IMR-90 (cell line): ENCODE data around the gene ZSCAN25. TPM values are rescaled to one million over a fixed set of nuclear protein-coding genes. Genes with fewer than 3 reads are reported as not detected.

Source experiments
- ATAC-seq: fragments of 200-7000 bp; cut with Tn5 transposase; 2 replicates; pipeline ENCODE4 v1.9.1; 2020; ENCODE audit warnings: low read depth, mild to moderate bottlenecking, moderate library complexity
- BruUV-seq: library from RNA; stranded (reverse); fragments of 400-500 nt; replicated peaks from 2 replicates; lab custom pipeline; 2021; lab: Mats Ljungman, UMichigan
- CTCF ChIA-PET: fragments of 300-600 bp; formaldehyde crosslinking; extraction: SDS; loops from one replicate; lab custom pipeline; 2021; ENCODE audit warnings: antibody characterized with exemption; lab: Yijun Ruan, JAX
- POLR2A ChIA-PET: fragments of 300-600 bp; sonication (Branson Sonifier 250); formaldehyde crosslinking; loops from one replicate; lab custom pipeline; 2022; ENCODE audit warnings: antibody characterized with exemption; ENCODE audit not compliant: unreplicated experiment; lab: Charles Lee
- DNase-seq: peaks from one replicate; pipeline ENCODE4 v3.0.0; 2013
- H2AFZ ChIP-seq: replicated peaks from 2 replicates; pipeline ENCODE3; 2013; ENCODE audit warnings: low read length, mild to moderate bottlenecking; ENCODE audit not compliant: poor library complexity
- H2AK5ac ChIP-seq: 2 replicates; pipeline ENCODE4 v1.6.1; 2013; ENCODE audit warnings: low read depth, low read length, inconsistent platforms
- H2AK9ac ChIP-seq: replicated peaks from 2 replicates; pipeline ENCODE3; 2013; ENCODE audit warnings: mild to moderate bottlenecking, low read depth, low read length, moderate library complexity; ENCODE audit not compliant: poor library complexity
- H2BK120ac ChIP-seq: 2 replicates; pipeline ENCODE4 v1.6.1; 2013; ENCODE audit warnings: low read depth, low read length, inconsistent platforms
- H2BK15ac ChIP-seq: 3 replicates; pipeline ENCODE4 v1.6.1; 2013; ENCODE audit warnings: low read depth, low read length, inconsistent platforms
- H2BK20ac ChIP-seq: 2 replicates; pipeline ENCODE4 v1.6.1; 2013; ENCODE audit warnings: low read depth, mild to moderate bottlenecking, inconsistent platforms, low read length, moderate library complexity
- H2BK5ac ChIP-seq: 2 replicates; pipeline ENCODE4 v1.6.1; 2013; ENCODE audit warnings: mild to moderate bottlenecking, low read depth, low read length, inconsistent platforms; ENCODE audit not compliant: poor library complexity, severe bottlenecking
- H3K14ac ChIP-seq: replicated peaks from 2 replicates; pipeline ENCODE4 v1.6.1; 2013; ENCODE audit warnings: low read depth, low read length, inconsistent platforms
- H3K18ac ChIP-seq: 2 replicates; pipeline ENCODE4 v1.6.1; 2013; ENCODE audit warnings: low read depth, low read length, control low read depth
- H3K23ac ChIP-seq: 2 replicates; pipeline ENCODE4 v1.6.1; 2013; ENCODE audit warnings: low read depth, low read length, inconsistent platforms
- H3K27ac ChIP-seq: 2 replicates; pipeline ENCODE4 v1.5.1; 2013; ENCODE audit warnings: mild to moderate bottlenecking, control low read depth, low read length; ENCODE audit not compliant: insufficient read depth
- H3K27me3 ChIP-seq: 2 replicates; pipeline ENCODE4 v1.6.1; 2013; ENCODE audit warnings: low read length; ENCODE audit not compliant: control insufficient read depth, insufficient read depth
- H3K36me3 ChIP-seq: 2 replicates; pipeline ENCODE4 v1.6.1; 2013; ENCODE audit warnings: low read length, mixed read lengths; ENCODE audit not compliant: control insufficient read depth, insufficient read depth
- H3K4ac ChIP-seq: 2 replicates; pipeline ENCODE4 v1.6.1; 2013; ENCODE audit warnings: low read depth, low read length, inconsistent platforms
- H3K4me1 ChIP-seq: 2 replicates; pipeline ENCODE4 v1.6.1; 2013; ENCODE audit warnings: low read length, mixed read lengths; ENCODE audit not compliant: control insufficient read depth, insufficient read depth
- H3K4me2 ChIP-seq: 2 replicates; pipeline ENCODE4 v1.6.1; 2013; ENCODE audit warnings: low read depth, mild to moderate bottlenecking, control low read depth, low read length, moderate library complexity
- H3K4me3 ChIP-seq: 2 replicates; pipeline ENCODE4 v1.5.1; 2013; ENCODE audit warnings: low read depth, mild to moderate bottlenecking, control low read depth, low read length, moderate library complexity; ENCODE audit not compliant: insufficient read depth
- H3K56ac ChIP-seq: 2 replicates; pipeline ENCODE4 v1.6.1; 2013; ENCODE audit warnings: low read length, inconsistent platforms; ENCODE audit not compliant: insufficient read depth; ENCODE audit errors: extremely low read depth
- H3K79me1 ChIP-seq, 2 experiments: 2 replicates each; pipeline ENCODE4 v1.6.1; 2013; ENCODE audit warnings: low read length in 2 of 2, inconsistent platforms in 1 of 2, low read depth in 1 of 2
- H3K9ac ChIP-seq: 2 replicates; pipeline ENCODE4 v1.6.1; 2013; ENCODE audit warnings: low read depth, low read length, control low read depth
- H3K9me1 ChIP-seq: 2 replicates; pipeline ENCODE4 v1.6.1; 2013; ENCODE audit warnings: low read length, inconsistent platforms; ENCODE audit not compliant: insufficient read depth
- H3K9me3 ChIP-seq: 2 replicates; pipeline ENCODE4 v1.6.1; 2013; ENCODE audit warnings: low read length; ENCODE audit not compliant: control insufficient read depth, insufficient read depth
- H4K20me1 ChIP-seq: 2 replicates; pipeline ENCODE4 v1.6.1; 2013; ENCODE audit warnings: low read length, inconsistent platforms; ENCODE audit not compliant: insufficient read depth
- H4K5ac ChIP-seq: 2 replicates; pipeline ENCODE4 v1.6.1; 2013; ENCODE audit warnings: mild to moderate bottlenecking, low read depth, low read length, control low read depth
- H4K8ac ChIP-seq, 2 experiments: 2 replicates each; pipeline ENCODE4 v1.6.1; 2013; ENCODE audit warnings: low read depth in 2 of 2, low read length in 2 of 2, control low read depth in 1 of 2, inconsistent platforms in 1 of 2
- H4K91ac ChIP-seq: 2 replicates; pipeline ENCODE4 v1.6.1; 2013; ENCODE audit warnings: low read depth, low read length, inconsistent platforms; ENCODE audit not compliant: insufficient read depth
- CEBPB ChIP-seq: IDR thresholded peaks from 2 replicates; pipeline ENCODE4 v1.6.1; 2012; ENCODE audit warnings: low read depth, low read length, improper control_type of control experiment
- CHD1 ChIP-seq: IDR thresholded peaks from 2 replicates; pipeline ENCODE4 v1.6.1; 2012; ENCODE audit warnings: low read depth, low read length, improper control_type of control experiment
- FOS ChIP-seq: fragments of 150-350 bp; IDR thresholded peaks from 2 replicates; pipeline ENCODE4 v1.6.1; 2016; ENCODE audit warnings: low read depth, low read length
- MAFK ChIP-seq: IDR thresholded peaks from 2 replicates; pipeline ENCODE4 v1.6.1; 2012; ENCODE audit warnings: low read depth, low read length, improper control_type of control experiment
- NFE2L2 ChIP-seq: fragments of 150-350 bp; IDR thresholded peaks from 2 replicates; pipeline ENCODE4 v1.6.1; 2016; ENCODE audit warnings: low read depth, mild to moderate bottlenecking, low read length
- RAD21 ChIP-seq: IDR thresholded peaks from 2 replicates; pipeline ENCODE4 v1.6.1; 2012; ENCODE audit warnings: low read length, improper control_type of control experiment
- RCOR1 ChIP-seq: IDR thresholded peaks from 2 replicates; pipeline ENCODE4 v1.6.1; 2012; ENCODE audit warnings: mild to moderate bottlenecking, low read length, improper control_type of control experiment; ENCODE audit not compliant: insufficient replicate concordance
- RFX5 ChIP-seq: IDR thresholded peaks from 2 replicates; pipeline ENCODE4 v1.8.0; 2012; ENCODE audit warnings: low read depth, mild to moderate bottlenecking, low read length, moderate library complexity
- SMC3 ChIP-seq: fragments of 150-350 bp; IDR thresholded peaks from 2 replicates; pipeline ENCODE4 v1.6.1; 2016; ENCODE audit warnings: low read depth, mild to moderate bottlenecking, antibody characterized with exemption, low read length, moderate library complexity
- WGBS, 2 experiments: methylation state at CpG; one replicate each; pipeline versions ENCODE4 v1.1.5 to v1.1.7; 2013; ENCODE audit warnings: missing lambda C conversion rate in 2 of 2; ENCODE audit not compliant: insufficient read length in 1 of 2; ENCODE audit errors: extremely low coverage in 2 of 2; 5-methylcytosine and 5-hydroxymethylcytosine counted together
- dilution Hi-C: fragments of 300-500 bp; cut with HindIII; formaldehyde crosslinking; loops from one replicate; pipeline ENCODE4 v1.14.3; 2018; ENCODE audit warnings: low sequenced_read_pairs; ENCODE audit not compliant: unreplicated experiment
- in situ Hi-C: fragments of 300-500 bp; cut with MboI; formaldehyde crosslinking; loops from 3 replicates; pipeline ENCODE4 v1.14.3; 2019; ENCODE audit warnings: low sequenced_read_pairs, inconsistent platforms, mixed read lengths
- intact Hi-C: fragments of 100-400 bp; cut with micrococcal nuclease; formaldehyde crosslinking; loops from 2 replicates; pipeline ENCODE4 v1.10.0; 2022
- polyA plus RNA-seq, 3 experiments: library from polyadenylated mRNA; depleted of rRNA; stranded (reverse); fragments of >200 nt; gene quantifications; 2 replicates each; pipeline ENCODE4 v1.2.3, GENCODE V29; 2012; ENCODE audit warnings: low replicate concordance in 1 of 3
- total RNA-seq: library from RNA; depleted of rRNA; stranded (reverse); fragments of >200 nt; gene quantifications from 2 replicates; pipeline ENCODE4 v1.2.3, GENCODE V29; 2012
- TF ChIP-seq, protein P1 (sequence below): fragments of 150-350 bp; IDR thresholded peaks from 2 replicates; pipeline ENCODE4 v1.6.1; 2017; ENCODE audit warnings: mild to moderate bottlenecking, antibody characterized with exemption, low read length, low read depth

Gene ZSCAN25
- total and polyA plus RNA-seq, 2 of the 4 experiments (the other 2 are of a cell fraction), result 6.2 to 9.0 TPM

DNA sequence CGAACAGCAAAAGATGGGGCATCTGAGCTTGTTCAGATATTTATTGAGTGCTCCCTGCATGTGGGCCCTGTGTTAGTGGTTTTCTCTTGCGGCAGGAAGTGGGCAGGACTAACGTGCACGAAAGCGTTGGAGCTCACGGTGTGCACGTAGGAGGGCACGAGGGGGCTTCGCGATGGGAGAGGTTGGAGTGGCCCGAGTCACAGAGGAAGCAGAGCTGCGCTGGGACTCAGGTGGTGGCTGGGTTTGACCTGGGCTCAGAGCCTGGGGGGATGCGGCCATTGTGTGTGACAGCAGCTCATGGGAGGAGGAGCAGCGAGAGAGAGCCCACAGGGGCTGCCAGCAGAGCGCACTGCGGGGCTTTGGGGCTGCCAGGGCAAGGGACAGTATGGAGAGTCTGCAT, 7.7 kb downstream of the ZSCAN25 start:
- ATAC-seq, result no peak

More for the DNA sequence above, 7.7 kb downstream of the ZSCAN25 start:
- H3K9me3 ChIP-seq, result no peaks in the 10 kb centered on the region
- no peak overlapping the region for H3K4ac ChIP-seq
- DNase-seq, result no peak
- H3K4me1 ChIP-seq, result no peaks in the 10 kb centered on the region
- no peak overlapping the region for H3K4me2 ChIP-seq
- H4K20me1 ChIP-seq, result no peaks in the 10 kb centered on the region
- no peak overlapping the region for H3K9ac ChIP-seq
- H4K8ac ChIP-seq, result no peak overlapping the region
- peaks cover 71% of the 10 kb centered on the region for H3K36me3 ChIP-seq
- no peak overlapping the region for H3K4me3 ChIP-seq
- no peak overlapping the region for H3K18ac ChIP-seq
- intact Hi-C loops, result no loop called here
- POLR2A ChIA-PET, result no interaction called here
- no peak overlapping the region for H4K91ac ChIP-seq
- H2AK5ac ChIP-seq, result no peak overlapping the region
- no peaks in the 10 kb centered on the region for H3K27me3 ChIP-seq
- no peak overlapping the region for H2BK5ac ChIP-seq
- H2AK9ac ChIP-seq, result no peak overlapping the region
- 100% methylated on average over 2 of the region's 16 CpGs; no CpG with 5 or more reads in 1 of the 2 experiments for WGBS, 2 experiments
- no peak overlapping the region for H3K56ac ChIP-seq
- no peak overlapping the region for H2BK120ac ChIP-seq
- no peak overlapping the region for H4K5ac ChIP-seq
- TF ChIP-seq, protein P1, sequence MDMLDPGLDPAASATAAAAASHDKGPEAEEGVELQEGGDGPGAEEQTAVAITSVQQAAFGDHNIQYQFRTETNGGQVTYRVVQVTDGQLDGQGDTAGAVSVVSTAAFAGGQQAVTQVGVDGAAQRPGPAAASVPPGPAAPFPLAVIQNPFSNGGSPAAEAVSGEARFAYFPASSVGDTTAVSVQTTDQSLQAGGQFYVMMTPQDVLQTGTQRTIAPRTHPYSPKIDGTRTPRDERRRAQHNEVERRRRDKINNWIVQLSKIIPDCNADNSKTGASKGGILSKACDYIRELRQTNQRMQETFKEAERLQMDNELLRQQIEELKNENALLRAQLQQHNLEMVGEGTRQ, result no peak
- TF ChIP-seq RAD21 (no peak), FOS (no peak), RFX5 (no peak), NFE2L2 (no peak), SMC3 (no peak), CEBPB (no peak), RCOR1 (no peak), MAFK (no peak), CHD1 (no peak)
- CTCF ChIA-PET, result interaction anchor here (0.6 kb wide), 1 partner anchor 21 kb away, joined by 3 read pairs; no protein-coding TSS in a partner anchor
- BruUV-seq, result no TSS peak
- H3K27ac ChIP-seq, result no peak overlapping the region
- no peak overlapping the region for H3K23ac ChIP-seq
- H3K79me1 ChIP-seq, result peaks cover 20 to 45% of the 10 kb centered on the region in 2 experiments
- H2AFZ ChIP-seq, result no peak overlapping the region
- no peaks in the 10 kb centered on the region; the same call in 1 of the 2 replicates for H3K9me1 ChIP-seq
- no peak overlapping the region for H3K14ac ChIP-seq
- dilution Hi-C loops, result no loop called here
- in situ Hi-C loops, result no loop called here
- no peak overlapping the region for H2BK20ac ChIP-seq
- H2BK15ac ChIP-seq, result no peak overlapping the region
